Measurements from ENCODE around the gene RHOBTB1.

RHOBTB1 gene

DNA sequence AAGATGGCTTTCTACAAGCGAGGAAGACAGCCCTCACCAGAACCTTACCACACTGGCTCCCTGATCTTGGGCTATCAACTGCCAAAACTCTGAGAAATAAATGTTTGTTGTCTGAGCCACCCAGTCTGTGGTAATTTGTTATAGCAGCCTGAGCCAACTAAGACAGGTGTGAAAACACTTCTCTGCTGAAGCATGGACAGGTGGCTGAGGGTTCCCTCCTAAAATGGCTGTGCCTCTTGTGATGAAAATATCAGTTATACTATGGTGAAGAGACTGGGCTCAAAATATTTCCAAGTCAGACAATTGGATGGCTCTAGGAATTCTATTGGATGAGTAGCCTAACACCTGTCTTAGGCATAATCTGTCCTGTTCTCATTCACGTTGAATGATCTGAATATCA is 87.6 kb downstream of the RHOBTB1 start:
- DNase-seq (ENCODE audit: extremely low spot score), result no peak
- ChIA-PET CTCF (no interaction called here), POLR2A (no interaction called here)
- TF ChIP-seq FOXK2 (IDR thresholded peaks at IDR 0.05), result no peak
- no peak for TF ChIP-seq HDGF (IDR thresholded peaks at IDR 0.05; ENCODE audit: borderline replicate concordance)
- no peak for TF ChIP-seq TARDBP (IDR thresholded peaks at IDR 0.05)
- TF ChIP-seq FOXA1 (IDR thresholded peaks at IDR 0.05), result no peak
- TF ChIP-seq ELF4 (IDR thresholded peaks at IDR 0.05), result no peak
- no peak for TF ChIP-seq NFRKB (IDR thresholded peaks at IDR 0.05)

DNA sequence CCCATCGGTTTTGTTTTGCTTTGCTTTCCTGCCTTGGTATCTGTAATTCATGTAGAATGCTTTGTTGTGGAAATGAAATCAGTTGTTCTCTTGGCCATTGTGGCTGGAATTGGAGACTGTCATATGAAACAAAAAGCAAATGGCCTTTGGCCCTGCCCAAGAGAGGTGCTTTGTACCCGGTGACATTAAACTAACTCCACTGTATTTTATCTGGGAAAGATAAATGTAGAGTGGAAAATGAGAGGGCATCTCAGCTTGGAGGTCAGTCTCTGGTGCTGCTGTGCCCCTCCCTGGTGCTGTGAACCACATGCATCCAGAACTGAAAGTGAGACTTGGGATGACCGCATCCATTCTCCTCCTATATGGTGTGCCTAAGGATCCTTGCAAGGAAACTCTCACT is 90.3 kb downstream of the RHOBTB1 start:
- TF ChIP-seq BHLHE40 (IDR thresholded peaks at IDR 0.05; ENCODE audit: borderline replicate concordance) (no peak), NFRKB (IDR thresholded peaks at IDR 0.05) (no peak), L3MBTL2 (conservative IDR thresholded peaks at IDR 0.05) (no peak), LEF1 (IDR thresholded peaks at IDR 0.05; ENCODE audit: borderline replicate concordance) (no peak), ELF4 (IDR thresholded peaks at IDR 0.05) (no peak), SP1 (IDR thresholded peaks at IDR 0.05) (no peak), FOXK2 (IDR thresholded peaks at IDR 0.05) (no peak), HDGF (IDR thresholded peaks at IDR 0.05; ENCODE audit: borderline replicate concordance) (no peak), ARNT (IDR thresholded peaks at IDR 0.05) (no peak), CTBP1 (IDR thresholded peaks at IDR 0.05; ENCODE audit: borderline replicate concordance) (no peak), PKNOX1 (IDR thresholded peaks at IDR 0.05) (no peak), ZNF384 (IDR thresholded peaks at IDR 0.05) (no peak), SUZ12 (IDR thresholded peaks at IDR 0.05) (no peak), TARDBP (IDR thresholded peaks at IDR 0.05) (no peak), FOXA1 (IDR thresholded peaks at IDR 0.05) (no peak), FOXM1 (IDR thresholded peaks at IDR 0.05; ENCODE audit: borderline replicate concordance) (no peak)
- ChIA-PET CTCF (no interaction called here), POLR2A (no interaction called here)
- no peak for DNase-seq (ENCODE audit: extremely low spot score)

GRCh38 chr10:60853107-60853506 is 90.9 kb downstream of the RHOBTB1 start:
- CTCF ChIA-PET, result no interaction called here
- TF ChIP-seq FOXA1 (IDR thresholded peaks at IDR 0.05) (no peak), PKNOX1 (IDR thresholded peaks at IDR 0.05) (no peak), ELF4 (IDR thresholded peaks at IDR 0.05) (no peak), ZNF384 (IDR thresholded peaks at IDR 0.05) (no peak), CTBP1 (IDR thresholded peaks at IDR 0.05; ENCODE audit: borderline replicate concordance) (no peak), SUZ12 (IDR thresholded peaks at IDR 0.05) (no peak), BHLHE40 (IDR thresholded peaks at IDR 0.05; ENCODE audit: borderline replicate concordance) (no peak), NFRKB (IDR thresholded peaks at IDR 0.05) (no peak), FOXM1 (IDR thresholded peaks at IDR 0.05; ENCODE audit: borderline replicate concordance) (no peak), L3MBTL2 (conservative IDR thresholded peaks at IDR 0.05) (no peak), TARDBP (IDR thresholded peaks at IDR 0.05) (no peak), HDGF (IDR thresholded peaks at IDR 0.05; ENCODE audit: borderline replicate concordance) (no peak), FOXK2 (IDR thresholded peaks at IDR 0.05) (no peak), LEF1 (IDR thresholded peaks at IDR 0.05; ENCODE audit: borderline replicate concordance) (no peak), ARNT (IDR thresholded peaks at IDR 0.05) (no peak)
- POLR2A ChIA-PET, result no interaction called here
- DNase-seq (ENCODE audit: extremely low spot score), result no peak

DNA sequence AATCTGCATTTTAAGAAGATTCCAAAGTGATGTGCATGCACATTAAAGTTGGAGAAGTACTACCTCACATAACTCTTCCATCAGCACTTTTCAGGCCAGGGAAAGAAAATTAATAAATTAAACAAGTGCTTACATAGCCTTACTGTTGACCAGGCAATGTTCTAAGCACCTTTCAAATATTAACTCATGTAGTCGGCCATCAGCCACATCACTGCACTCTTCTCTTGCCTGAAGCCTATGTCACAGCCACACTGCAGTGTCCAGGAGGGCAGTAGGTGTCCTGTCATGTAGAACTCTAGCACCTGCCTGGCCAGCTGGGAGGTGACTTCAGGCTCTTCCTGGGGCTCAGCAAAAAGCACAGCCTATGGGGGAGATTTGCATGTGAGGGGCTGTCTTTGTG is 94.2 kb downstream of the RHOBTB1 start:
- no peak for DNase-seq (ENCODE audit: extremely low spot score)
- ChIA-PET CTCF (interaction anchor here (0.5 kb wide), 1 partner anchor 14 kb away, joined by 5 read pairs; no protein-coding TSS in a partner anchor), POLR2A (no interaction called here)
- TF ChIP-seq ZNF384 (IDR thresholded peaks at IDR 0.05), result no peak
- no peak for TF ChIP-seq CTBP1 (IDR thresholded peaks at IDR 0.05; ENCODE audit: borderline replicate concordance)
- no peak for TF ChIP-seq L3MBTL2 (conservative IDR thresholded peaks at IDR 0.05)
- TF ChIP-seq ELF4 (IDR thresholded peaks at IDR 0.05), result no peak
- TF ChIP-seq PKNOX1 (IDR thresholded peaks at IDR 0.05), result no peak
- no peak for TF ChIP-seq FOXA1 (IDR thresholded peaks at IDR 0.05)
- no peak for TF ChIP-seq ARNT (IDR thresholded peaks at IDR 0.05)
- TF ChIP-seq TARDBP (IDR thresholded peaks at IDR 0.05), result no peak

GRCh38 chr10:60849217-60849616 is 94.8 kb downstream of the RHOBTB1 start:
- no peak for DNase-seq (ENCODE audit: extremely low spot score)
- CTCF ChIA-PET, result interaction anchor here (0.5 kb wide), 1 partner anchor 14 kb away, joined by 5 read pairs; no protein-coding TSS in a partner anchor
- TF ChIP-seq FOXK2 (IDR thresholded peaks at IDR 0.05) (no peak), TARDBP (IDR thresholded peaks at IDR 0.05) (no peak), BHLHE40 (IDR thresholded peaks at IDR 0.05; ENCODE audit: borderline replicate concordance) (no peak), CTBP1 (IDR thresholded peaks at IDR 0.05; ENCODE audit: borderline replicate concordance) (no peak), NFRKB (IDR thresholded peaks at IDR 0.05) (no peak), ZNF384 (IDR thresholded peaks at IDR 0.05) (no peak), PKNOX1 (IDR thresholded peaks at IDR 0.05) (no peak), HDGF (IDR thresholded peaks at IDR 0.05; ENCODE audit: borderline replicate concordance) (no peak), ARNT (IDR thresholded peaks at IDR 0.05) (no peak), FOXA1 (IDR thresholded peaks at IDR 0.05) (no peak), FOXM1 (IDR thresholded peaks at IDR 0.05; ENCODE audit: borderline replicate concordance) (no peak), L3MBTL2 (conservative IDR thresholded peaks at IDR 0.05) (no peak), SP1 (IDR thresholded peaks at IDR 0.05) (no peak), ELF4 (IDR thresholded peaks at IDR 0.05) (no peak), SUZ12 (IDR thresholded peaks at IDR 0.05) (no peak), LEF1 (IDR thresholded peaks at IDR 0.05; ENCODE audit: borderline replicate concordance) (no peak)
- POLR2A ChIA-PET, result no interaction called here

GRCh38 chr10:60848680-60849079 is 95.3 kb downstream of the RHOBTB1 start:
- DNase-seq (ENCODE audit: extremely low spot score), result no peak
- CTCF ChIA-PET, result no interaction called here
- POLR2A ChIA-PET, result no interaction called here
- TF ChIP-seq SUZ12 (IDR thresholded peaks at IDR 0.05), result no peak
- no peak for TF ChIP-seq NFRKB (IDR thresholded peaks at IDR 0.05)
- no peak for TF ChIP-seq FOXA1 (IDR thresholded peaks at IDR 0.05)
- TF ChIP-seq ARNT (IDR thresholded peaks at IDR 0.05), result no peak
